T47D (cell line): Measurements from ENCODE around the gene ZNF304.
A peak's percentile ranks its signal among the peaks of the same experiment; 100 is the strongest.

Experiments
- DNase-seq, 2 experiments: peaks; one replicate each; pipeline versions ENCODE4 v3.0.0 to v3.0.0-alpha.2; 2011 to 2012; ENCODE audit warnings: low read depth in 1 of 2, low spot score in 1 of 2
- JUND ChIP-seq: IDR thresholded peaks from 2 replicates; pipeline ENCODE4 v1.6.1; 2012; ENCODE audit warnings: low read depth
- in situ Hi-C: cut with HindIII; loops from 2 replicates; pipeline ENCODE4 v1.10.0; 2016; ENCODE audit warnings: low sequenced_read_pairs, low pct_unique_long_range_greater_than_20kb

The ZNF304 gene

DNA sequence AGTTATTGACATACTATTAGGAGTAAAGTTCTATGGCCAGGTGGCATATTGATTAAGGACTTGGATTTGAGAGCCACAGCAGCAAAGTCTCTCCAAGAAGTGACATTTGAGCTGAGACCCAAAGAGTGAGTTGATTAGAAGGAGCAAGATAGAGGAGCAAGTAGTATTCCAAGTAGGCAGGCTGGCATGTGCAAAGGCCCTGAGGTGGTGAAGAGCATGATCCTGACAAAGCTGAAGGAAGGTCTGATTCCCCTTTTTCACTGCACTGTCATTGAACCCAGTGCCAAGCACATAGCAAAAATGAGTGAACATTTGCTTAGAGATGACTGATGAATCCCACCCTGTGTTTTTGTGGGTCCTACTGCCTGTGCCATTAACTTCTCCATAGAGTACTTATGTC is 26.1 kb upstream of the ZNF304 start:
- in situ Hi-C loops, result no loop called here
- no peak for DNase-seq
- TF ChIP-seq JUND, result no peak

DNA sequence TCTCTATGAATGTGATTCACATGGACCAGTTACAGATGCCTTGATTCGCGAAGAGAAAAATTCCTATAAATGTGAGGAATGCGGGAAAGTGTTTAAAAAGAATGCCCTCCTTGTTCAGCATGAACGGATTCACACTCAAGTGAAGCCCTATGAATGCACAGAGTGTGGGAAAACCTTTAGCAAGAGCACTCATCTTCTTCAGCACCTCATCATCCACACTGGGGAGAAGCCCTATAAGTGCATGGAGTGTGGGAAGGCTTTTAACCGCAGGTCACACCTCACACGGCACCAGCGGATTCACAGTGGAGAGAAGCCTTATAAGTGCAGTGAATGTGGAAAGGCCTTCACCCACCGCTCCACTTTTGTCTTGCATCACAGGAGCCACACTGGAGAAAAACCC is 23.1 kb upstream of the ZNF304 start:
- in situ Hi-C loops, result no loop called here
- no peak for DNase-seq
- no peak for TF ChIP-seq JUND

DNA sequence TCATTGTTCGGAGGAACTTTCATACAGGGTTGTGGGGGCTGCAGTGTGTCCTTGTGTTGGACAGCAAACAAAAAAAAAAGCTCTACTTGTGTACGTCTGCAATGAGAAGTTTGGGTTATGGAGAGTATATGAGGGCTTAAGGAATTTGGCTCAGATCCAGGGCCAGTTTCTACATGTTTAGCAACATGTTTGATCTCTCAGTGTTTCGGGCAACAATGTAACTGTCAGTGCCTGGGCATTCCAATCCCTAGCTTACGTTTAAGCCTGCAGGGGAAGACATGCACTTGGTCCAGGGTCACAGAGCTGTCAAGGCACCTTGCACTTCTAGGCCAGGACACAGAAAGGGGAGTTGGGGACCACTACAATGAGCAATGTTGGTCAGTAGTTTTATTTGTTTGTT is 16.9 kb upstream of the ZNF304 start:
- no peak for TF ChIP-seq JUND
- peak in 1 of 2 experiments; percentile 85 for DNase-seq
- in situ Hi-C loops, result no loop called here

DNA sequence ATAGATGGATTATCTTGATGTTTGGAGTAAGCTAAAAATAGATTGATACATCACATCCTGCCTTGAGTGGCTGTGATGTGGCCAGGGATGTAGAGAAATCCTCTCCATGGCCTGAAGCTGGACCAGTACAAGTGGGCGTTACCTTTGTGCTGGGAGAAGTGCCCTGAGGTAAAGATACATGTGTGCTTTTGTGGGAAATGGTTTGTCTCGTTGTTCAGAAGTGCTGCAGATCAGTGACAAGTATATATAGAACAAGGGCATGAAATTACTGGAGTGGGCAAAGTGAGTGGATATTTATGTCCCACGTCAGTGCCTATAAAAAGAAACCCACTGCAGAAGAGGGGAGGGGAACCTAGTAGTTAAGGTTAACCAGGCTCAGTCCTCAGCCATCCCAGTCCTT is 12.2 kb upstream of the ZNF304 start:
- in situ Hi-C loops, result no loop called here
- no peak for TF ChIP-seq JUND
- DNase-seq, result peak in 1 of 2 experiments; percentile 18

DNA sequence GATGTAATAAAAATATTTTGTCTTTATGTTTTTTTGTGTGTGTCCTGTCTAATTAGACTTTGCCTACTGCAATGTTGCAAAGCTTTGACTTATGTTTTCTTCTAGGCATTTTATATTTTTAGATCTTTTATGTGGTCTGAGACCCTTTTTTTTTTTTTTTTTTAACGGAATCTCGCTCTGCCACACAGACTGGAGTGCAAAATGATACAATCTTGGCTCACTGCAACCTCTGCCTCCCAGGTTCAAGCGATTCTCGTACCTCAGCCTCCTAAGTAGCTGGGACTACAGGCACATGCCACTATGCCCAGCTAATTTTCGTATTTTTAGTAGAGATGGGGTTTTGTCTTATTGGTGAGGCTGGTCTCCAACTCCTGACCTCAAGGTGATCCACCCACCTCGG is 8.5 kb upstream of the ZNF304 start:
- no peak for TF ChIP-seq JUND
- DNase-seq, result no peak
- in situ Hi-C loops, result no loop called here

DNA sequence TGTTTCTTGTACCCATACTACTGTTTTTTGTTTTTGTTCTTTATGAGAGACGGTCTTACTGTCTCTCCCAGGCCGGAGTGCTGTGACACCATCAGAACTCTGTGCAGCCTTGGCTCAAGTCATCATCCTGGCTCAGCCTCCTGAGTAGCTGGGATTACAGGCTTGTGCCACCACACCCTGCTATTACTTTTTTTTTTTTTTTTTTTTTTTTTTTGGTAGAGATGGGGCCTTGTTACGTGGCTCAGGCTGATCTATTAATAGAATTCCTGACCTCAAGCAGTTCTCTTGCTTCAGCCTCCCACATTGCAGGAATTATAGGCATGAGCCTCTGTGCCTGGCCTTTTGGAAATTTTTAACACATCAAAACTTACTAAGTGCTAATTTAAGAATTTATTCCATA is 2.9 kb upstream of the ZNF304 start:
- no peak for DNase-seq
- TF ChIP-seq JUND, result no peak
- in situ Hi-C loops, result no loop called here

DNA sequence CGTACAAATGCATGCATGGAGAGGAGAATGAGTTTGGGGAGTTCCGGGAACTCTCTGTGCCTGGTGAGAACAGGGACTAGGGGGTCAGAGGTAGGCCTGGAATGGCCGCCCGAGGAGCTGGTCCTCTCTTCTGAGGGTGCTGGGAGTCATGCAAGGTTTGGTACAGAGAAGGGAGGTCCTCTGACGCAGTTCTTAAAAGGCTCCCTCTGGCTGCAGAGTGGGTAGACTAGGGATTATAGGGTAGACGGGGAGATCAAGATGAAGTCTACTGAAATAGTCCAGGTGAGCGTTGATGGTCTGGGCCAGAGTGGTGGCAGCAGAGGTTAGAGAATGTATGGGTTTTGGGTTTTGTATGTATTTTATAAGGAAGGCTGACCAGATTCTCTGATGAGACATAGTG is 796 bp downstream of the ZNF304 start:
- no peak for TF ChIP-seq JUND
- in situ Hi-C loops, result no loop called here
- no peak for DNase-seq

DNA sequence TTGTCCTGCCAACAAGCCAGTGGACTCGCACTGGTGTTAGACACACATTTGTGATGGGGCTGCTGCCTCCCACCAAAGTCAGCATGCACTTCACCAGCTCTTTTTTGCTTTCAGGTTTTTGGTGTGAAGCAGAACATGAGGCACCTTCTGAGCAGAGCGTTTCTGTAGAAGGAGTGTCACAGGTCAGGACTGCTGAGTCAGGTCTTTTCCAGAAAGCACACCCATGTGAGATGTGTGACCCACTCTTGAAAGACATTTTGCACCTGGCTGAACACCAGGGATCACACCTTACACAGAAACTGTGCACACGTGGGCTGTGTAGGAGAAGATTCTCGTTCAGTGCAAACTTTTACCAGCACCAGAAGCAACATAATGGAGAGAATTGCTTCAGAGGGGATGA is 4.8 kb downstream of the ZNF304 start:
- no peak for DNase-seq
- no peak for TF ChIP-seq JUND
- in situ Hi-C loops, result no loop called here

DNA sequence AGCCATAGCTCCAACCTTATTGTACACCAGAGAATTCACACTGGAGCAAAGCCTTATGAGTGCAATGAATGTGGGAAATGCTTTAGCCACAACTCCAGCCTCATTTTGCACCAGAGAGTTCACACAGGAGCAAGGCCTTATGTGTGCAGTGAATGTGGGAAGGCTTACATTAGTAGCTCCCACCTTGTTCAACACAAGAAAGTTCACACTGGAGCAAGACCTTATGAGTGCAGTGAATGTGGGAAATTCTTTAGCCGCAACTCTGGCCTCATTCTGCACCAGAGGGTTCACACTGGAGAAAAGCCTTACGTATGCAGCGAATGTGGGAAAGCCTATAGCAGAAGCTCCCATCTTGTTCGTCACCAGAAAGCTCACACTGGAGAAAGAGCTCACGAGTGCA is 6.3 kb downstream of the ZNF304 start:
- in situ Hi-C loops, result no loop called here
- no peak for TF ChIP-seq JUND

DNA sequence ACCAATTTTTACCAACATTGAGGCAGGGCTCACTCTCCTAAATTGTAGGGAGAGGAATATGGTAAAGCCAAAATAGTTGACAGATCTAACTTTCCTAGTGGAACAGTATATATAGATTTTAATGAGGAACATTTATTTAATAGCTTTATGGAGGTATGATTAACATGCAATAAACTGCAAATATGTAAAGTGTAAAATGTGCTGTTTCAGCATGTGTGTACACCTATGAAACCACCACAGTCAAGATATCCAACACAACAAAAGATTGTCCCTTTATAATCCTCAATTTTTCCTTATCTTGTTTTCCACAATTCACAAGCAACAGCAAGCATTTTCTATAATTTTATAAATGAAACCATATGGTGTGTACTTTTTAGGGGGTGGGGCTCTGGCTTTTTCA is 8.2 kb downstream of the ZNF304 start:
- in situ Hi-C loops, result no loop called here
- no peak for TF ChIP-seq JUND
- no peak for DNase-seq

More for the DNA sequence above, 6.3 kb downstream of the ZNF304 start:
- no peak for DNase-seq

DNA sequence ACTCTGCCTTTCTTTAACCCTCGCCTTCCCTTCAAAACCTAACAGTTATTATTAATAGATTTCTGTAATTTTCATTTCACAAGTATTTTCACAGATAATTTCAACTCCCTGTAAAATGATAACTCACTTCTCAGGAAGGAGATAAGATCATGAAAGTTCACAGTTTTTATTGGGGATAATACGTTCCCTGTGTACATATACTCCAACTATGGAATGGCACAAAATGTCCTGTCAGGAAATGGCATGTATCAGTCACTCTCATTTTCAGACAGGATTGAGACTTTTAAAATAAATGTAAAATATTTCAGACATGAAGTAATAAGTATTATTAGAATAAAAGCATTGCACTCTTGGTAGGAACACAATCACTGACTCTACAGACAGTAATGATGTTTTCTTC is 11.3 kb downstream of the ZNF304 start:
- no peak for DNase-seq
- TF ChIP-seq JUND, result no peak
- in situ Hi-C loops, result no loop called here

DNA sequence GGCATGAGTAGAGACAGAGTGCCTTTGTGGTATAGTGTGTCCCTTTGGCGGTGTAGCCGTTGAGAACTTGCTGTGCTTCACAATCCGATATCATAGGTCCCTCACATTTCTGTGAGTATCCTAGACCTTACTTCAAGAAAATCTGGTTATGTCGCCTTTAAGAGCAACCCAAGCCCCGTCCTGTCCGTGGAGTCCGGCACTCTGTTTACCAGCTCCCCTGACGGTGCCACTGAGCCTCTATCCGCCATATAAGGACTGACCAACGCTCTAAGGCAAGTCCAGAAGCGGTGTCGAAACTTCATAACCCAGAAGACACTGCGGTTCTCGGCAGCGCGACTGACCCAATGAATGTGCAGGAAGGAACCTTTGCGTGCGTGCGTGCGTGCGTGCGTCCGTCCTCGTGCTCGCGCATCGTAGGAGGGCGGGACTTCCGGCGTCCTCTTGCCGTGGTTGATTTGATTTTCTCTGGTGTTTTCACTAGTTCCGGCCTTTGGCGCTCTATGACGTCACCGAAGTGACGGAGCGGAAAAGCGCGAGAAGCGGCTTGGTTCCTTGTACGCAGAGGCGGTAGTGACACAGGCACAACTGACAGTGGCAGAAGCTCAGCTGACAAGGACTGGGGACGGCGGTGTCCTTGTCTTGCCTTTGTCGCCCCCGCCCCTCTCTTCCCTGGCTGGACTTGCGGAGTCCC is 12.1 kb downstream of the ZNF304 start, which contains the start of the genes TRAPPC2B and ZNF547:
TSS of gene TRAPPC2B (plus strand) at position 555 of the 691 bp plus-strand sequence. CDS start 1,283 bp downstream, outside the sequence.
TSS of gene ZNF547 (plus strand) at position 555 of the 691 bp plus-strand sequence. CDS start 5,005 bp downstream, outside the sequence.
- TF ChIP-seq JUND, result no peak
- in situ Hi-C loops, result no loop called here
- peak; percentile 76 to 99 for DNase-seq

DNA sequence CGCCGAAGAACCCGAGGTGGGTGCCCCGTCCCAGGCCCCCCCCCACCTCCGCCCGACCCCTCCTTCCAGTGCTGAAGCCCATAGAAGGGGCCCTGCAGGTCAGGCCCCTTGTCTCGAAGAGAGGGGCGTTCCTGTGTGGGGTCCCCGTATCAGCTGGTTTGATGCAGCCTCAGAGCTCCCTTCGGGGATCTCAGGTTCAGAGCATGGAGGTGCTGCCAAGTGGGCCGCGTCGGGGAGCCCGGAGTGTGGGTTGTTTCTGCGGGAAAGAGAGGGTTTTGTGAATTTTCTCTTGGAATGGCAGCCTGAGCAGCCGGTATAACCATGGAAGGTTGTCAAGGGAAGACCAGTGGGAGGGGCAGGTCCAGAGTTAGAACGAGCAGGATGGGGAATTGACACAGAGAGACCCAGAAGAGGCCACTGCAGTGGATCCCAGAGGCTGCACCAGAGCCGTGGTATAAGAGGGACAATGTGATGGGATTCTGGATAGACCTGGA is 12.7 kb downstream of the ZNF304 start:
- TF ChIP-seq JUND, result no peak
- DNase-seq, result no peak
- in situ Hi-C loops, result no loop called here

DNA sequence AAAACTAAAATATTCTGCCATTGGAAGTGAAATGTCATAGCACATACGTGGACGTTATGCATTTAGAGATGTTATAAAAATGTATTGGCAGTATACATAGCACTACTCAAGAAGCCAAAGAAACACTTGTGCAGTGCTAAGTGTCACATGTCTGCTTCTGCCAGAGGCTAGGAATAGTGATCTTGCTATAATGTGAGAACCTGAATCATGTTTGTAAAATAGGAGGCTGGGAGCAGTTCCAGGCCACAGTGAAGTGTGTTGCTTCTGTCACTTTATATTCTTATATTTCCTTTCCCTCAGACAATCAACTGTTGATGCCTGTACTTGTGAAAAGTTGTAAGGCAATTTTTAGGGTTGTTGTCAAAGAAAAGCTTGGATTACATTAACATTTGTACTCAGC is 15.7 kb downstream of the ZNF304 start:
- in situ Hi-C loops, result no loop called here
- DNase-seq, result no peak
- no peak for TF ChIP-seq JUND
